Measurements from ENCODE around the gene ZNF619. TPM values are rescaled to one million over a fixed set of nuclear protein-coding genes. Genes with fewer than 3 reads are reported as not detected.
A peak's percentile ranks its signal among the peaks of the same experiment; 100 is the strongest.

ZNF619 gene
- polyA plus RNA-seq, 1 experiment = 4.7 TPM

- no peaks in the 10 kb centered on the region for H3K27me3 ChIP-seq (ENCODE audit: control insufficient read depth, insufficient read depth, low read length)
- H3K4me3 ChIP-seq (ENCODE audit: low read depth, low read length) = no peak overlapping the region
- DNase-seq (ENCODE audit: low read depth, low spot score) = no peak
- CTCF ChIA-PET = interaction anchor here (1.0 kb wide), 1 partner anchor 12 kb away, joined by 3 read pairs; no protein-coding TSS in a partner anchor
- H3K27ac ChIP-seq (ENCODE audit: low read depth, low read length) = no peak overlapping the region
- no peak for TF ChIP-seq CTCF (IDR thresholded peaks at IDR 0.05; ENCODE audit: low read depth, low read length)
- POLR2A ChIA-PET = interaction anchor here (1.1 kb wide), 1 partner anchor 8 kb away, joined by 4 read pairs; the partner anchor contains the start of gene RPL14
- no peaks in the 10 kb centered on the region for H3K9me3 ChIP-seq (ENCODE audit: control insufficient read depth, insufficient read depth, low read length)
These were observed 11.9 kb upstream of the ZNF619 start for GRCh38 chr3:40465111-40465407.

GRCh38 chr3:40465456-40465855 is 11.5 kb upstream of the ZNF619 start:
- no peak overlapping the region for H3K27ac ChIP-seq (ENCODE audit: low read depth, low read length)
- H3K27me3 ChIP-seq (ENCODE audit: control insufficient read depth, insufficient read depth, low read length) = no peaks in the 10 kb centered on the region
- no peaks in the 10 kb centered on the region for H3K9me3 ChIP-seq (ENCODE audit: control insufficient read depth, insufficient read depth, low read length)
- POLR2A ChIA-PET = interaction anchor here (1.1 kb wide), 1 partner anchor 9 kb away, joined by 4 read pairs; the partner anchor contains the start of gene RPL14
- no peak overlapping the region for H3K4me3 ChIP-seq (ENCODE audit: low read depth, low read length)
- DNase-seq (ENCODE audit: low read depth, low spot score) = no peak
- TF ChIP-seq CTCF (IDR thresholded peaks at IDR 0.05; ENCODE audit: low read depth, low read length) = no peak
- CTCF ChIA-PET = interaction anchor here (1.0 kb wide), 1 partner anchor 11 kb away, joined by 3 read pairs; no protein-coding TSS in a partner anchor

GRCh38 chr3:40468018-40468417 is 8.9 kb upstream of the ZNF619 start:
- no peaks in the 10 kb centered on the region for H3K27me3 ChIP-seq (ENCODE audit: control insufficient read depth, insufficient read depth, low read length)
- no peak overlapping the region for H3K4me3 ChIP-seq (ENCODE audit: low read depth, low read length)
- TF ChIP-seq CTCF (IDR thresholded peaks at IDR 0.05; ENCODE audit: low read depth, low read length) = no peak
- no peak overlapping the region for H3K27ac ChIP-seq (ENCODE audit: low read depth, low read length)
- H3K9me3 ChIP-seq (ENCODE audit: control insufficient read depth, insufficient read depth, low read length) = no peaks in the 10 kb centered on the region
- no peak for DNase-seq (ENCODE audit: low read depth, low spot score)
- ChIA-PET CTCF (no interaction called here), POLR2A (no interaction called here)

- no peaks in the 10 kb centered on the region for H3K9me3 ChIP-seq (ENCODE audit: control insufficient read depth, insufficient read depth, low read length)
- H3K4me3 ChIP-seq (ENCODE audit: low read depth, low read length) = no peak overlapping the region
- no peak for TF ChIP-seq CTCF (IDR thresholded peaks at IDR 0.05; ENCODE audit: low read depth, low read length)
- no peak for DNase-seq (ENCODE audit: low read depth, low spot score)
- ChIA-PET POLR2A (interaction anchor here (1.0 kb wide), 1 partner anchor 11 kb away, joined by 4 read pairs; no protein-coding TSS in a partner anchor), CTCF (no interaction called here)
- no peak overlapping the region for H3K27ac ChIP-seq (ENCODE audit: low read depth, low read length)
- no peaks in the 10 kb centered on the region for H3K27me3 ChIP-seq (ENCODE audit: control insufficient read depth, insufficient read depth, low read length)
These were observed 6.2 kb upstream of the ZNF619 start for GRCh38 chr3:40470701-40471100.

GRCh38 chr3:40477666-40478065 is 744 bp downstream of the ZNF619 start:
- no peak overlapping the region for H3K27ac ChIP-seq (ENCODE audit: low read depth, low read length)
- DNase-seq (ENCODE audit: low read depth, low spot score) = no peak
- TF ChIP-seq CTCF (IDR thresholded peaks at IDR 0.05; ENCODE audit: low read depth, low read length) = no peak
- no peaks in the 10 kb centered on the region for H3K9me3 ChIP-seq (ENCODE audit: control insufficient read depth, insufficient read depth, low read length)
- peak overlapping the region; percentile 84 for H3K4me3 ChIP-seq (ENCODE audit: low read depth, low read length)
- POLR2A ChIA-PET = interaction anchor here (0.7 to 1.7 kb wide), 3 partner anchors 21 to 89 kb away, joined by 4 to 7 read pairs (median 6); partner anchors contain the start of genes RPL14 and ZNF621
- CTCF ChIA-PET = interaction anchor here (0.9 to 1.8 kb wide), 2 partner anchors 28 to 162 kb away, joined by 3 to 6 read pairs; partner anchors contain the start of gene ZNF620
- H3K27me3 ChIP-seq (ENCODE audit: control insufficient read depth, insufficient read depth, low read length) = no peaks in the 10 kb centered on the region
